ENCODE measurements around the gene ACD. TPM values are rescaled to one million over a fixed set of nuclear protein-coding genes. Genes with fewer than 3 reads are reported as not detected.
A peak's percentile ranks its signal among the peaks of the same experiment; 100 is the strongest.

Gene ACD
- total RNA-seq, 1 experiment from 2014 or later = 34.1 TPM

DNA sequence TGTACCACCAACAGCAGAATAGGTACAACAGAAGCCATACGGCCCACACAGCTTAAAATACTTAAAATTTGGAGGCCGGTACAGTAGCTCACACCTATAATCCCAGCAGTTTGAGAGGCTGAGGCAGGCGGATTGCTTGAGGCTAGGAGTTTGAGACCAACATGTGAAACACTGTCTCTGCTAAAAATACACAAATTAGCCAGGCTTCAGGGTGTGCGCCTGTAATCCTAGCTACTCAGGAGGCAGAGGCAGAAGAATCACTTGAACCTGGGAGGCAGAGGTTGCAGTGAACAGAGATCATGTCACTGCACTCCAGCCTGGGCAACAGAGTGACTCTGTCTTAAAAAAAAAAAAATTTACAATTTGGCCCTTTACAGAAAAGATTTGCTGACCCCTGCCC, 42.1 kb upstream of the ACD start:
- no peak overlapping the region for H2BK15ac ChIP-seq (ENCODE audit: low read depth, low read length)
- no peak overlapping the region for H3K23ac ChIP-seq (ENCODE audit: insufficient read length, low read depth, low read length)
- Mint-ChIP-seq H3K4me1 (peaks cover 3 to 4% of the 10 kb centered on the region in 2 experiments; a peak in 3 of 4 replicates), H3K36me3 (ENCODE audit: insufficient read depth in 1 of 3, low read depth in 3 of 3) (peaks cover 3 to 6% (median 5%) of the 10 kb centered on the region in 3 experiments; a peak in 4 of 7 replicates), H3K27me3 (ENCODE audit: low read depth) (no peaks in the 10 kb centered on the region), H3K4me3 (no peak overlapping the region), H3K27ac (0 out of 7 replicates have a peak overlapping the region, but pooled peaks of 1 of the 3 experiments have one; percentile 27), H3K9me3 (peaks cover 0 to 4% of the 10 kb centered on the region in 2 experiments; a peak in 2 of 5 replicates)
- no peak overlapping the region for H2AFZ ChIP-seq (ENCODE audit: low read length)
- H3K14ac ChIP-seq (ENCODE audit: insufficient read depth, low read length) = no peak overlapping the region
- no peak overlapping the region for H2BK120ac ChIP-seq (ENCODE audit: low read depth, low read length, poor library complexity, severe bottlenecking)
- DNase-seq = no peak
- no peaks in the 10 kb centered on the region for H4K20me1 ChIP-seq (ENCODE audit: control insufficient read depth, insufficient read depth, insufficient read length)
- H3K4me2 ChIP-seq (ENCODE audit: insufficient read depth, insufficient read length, low read length) = no peak overlapping the region
- no peak overlapping the region for H3K4ac ChIP-seq (ENCODE audit: low read depth, low read length)
- TF ChIP-seq, protein P1, sequence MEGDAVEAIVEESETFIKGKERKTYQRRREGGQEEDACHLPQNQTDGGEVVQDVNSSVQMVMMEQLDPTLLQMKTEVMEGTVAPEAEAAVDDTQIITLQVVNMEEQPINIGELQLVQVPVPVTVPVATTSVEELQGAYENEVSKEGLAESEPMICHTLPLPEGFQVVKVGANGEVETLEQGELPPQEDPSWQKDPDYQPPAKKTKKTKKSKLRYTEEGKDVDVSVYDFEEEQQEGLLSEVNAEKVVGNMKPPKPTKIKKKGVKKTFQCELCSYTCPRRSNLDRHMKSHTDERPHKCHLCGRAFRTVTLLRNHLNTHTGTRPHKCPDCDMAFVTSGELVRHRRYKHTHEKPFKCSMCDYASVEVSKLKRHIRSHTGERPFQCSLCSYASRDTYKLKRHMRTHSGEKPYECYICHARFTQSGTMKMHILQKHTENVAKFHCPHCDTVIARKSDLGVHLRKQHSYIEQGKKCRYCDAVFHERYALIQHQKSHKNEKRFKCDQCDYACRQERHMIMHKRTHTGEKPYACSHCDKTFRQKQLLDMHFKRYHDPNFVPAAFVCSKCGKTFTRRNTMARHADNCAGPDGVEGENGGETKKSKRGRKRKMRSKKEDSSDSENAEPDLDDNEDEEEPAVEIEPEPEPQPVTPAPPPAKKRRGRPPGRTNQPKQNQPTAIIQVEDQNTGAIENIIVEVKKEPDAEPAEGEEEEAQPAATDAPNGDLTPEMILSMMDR (conservative IDR thresholded peaks at IDR 0.05) = no peak
- H3K9ac ChIP-seq (ENCODE audit: extremely low read depth, insufficient read length, low read length) = no peak overlapping the region
- H3T11ph ChIP-seq (ENCODE audit: low read length) = no peak overlapping the region
- no peaks in the 10 kb centered on the region for H3K23me2 ChIP-seq (ENCODE audit: insufficient read length, low read depth, low read length, poor library complexity, severe bottlenecking)
- H2BK12ac ChIP-seq (ENCODE audit: insufficient read length, low read depth, low read length) = no peak overlapping the region
- H4K91ac ChIP-seq (ENCODE audit: insufficient read length, low read depth, low read length) = no peak overlapping the region
- H3K4me1 ChIP-seq (ENCODE audit: insufficient read depth, low read length) = no peaks in the 10 kb centered on the region
- no peak overlapping the region for H3K56ac ChIP-seq (ENCODE audit: insufficient read length, low read depth, low read length)
- H2BK20ac ChIP-seq (ENCODE audit: low read depth, low read length, poor library complexity, severe bottlenecking) = no peak overlapping the region
- no peak overlapping the region for H2AK5ac ChIP-seq (ENCODE audit: insufficient read length, low read length)
- H3K27me3 ChIP-seq (ENCODE audit: insufficient read depth, low read length) = no peaks in the 10 kb centered on the region
- H4K8ac ChIP-seq (replicated peaks; ENCODE audit: insufficient read length, low read depth, low read length) = no peak overlapping the region
- no peaks in the 10 kb centered on the region for H3K9me3 ChIP-seq (ENCODE audit: control insufficient read depth, low read depth, low read length)
- H3K27ac ChIP-seq (ENCODE audit: insufficient read length, low read depth, low read length) = no peak overlapping the region
- H3K79me1 ChIP-seq (ENCODE audit: insufficient read depth, low read depth, low read length, poor library complexity, severe bottlenecking) = peaks cover 3% of the 10 kb centered on the region
- H4K5ac ChIP-seq (ENCODE audit: insufficient read length, low read depth, low read length) = no peak overlapping the region
- H3K18ac ChIP-seq (ENCODE audit: insufficient read length, low read depth, low read length) = no peak overlapping the region
- WGBS (ENCODE audit: extremely low coverage, insufficient read length, low lambda C conversion rate) = no CpG with 5 or more reads among the region's 4 CpGs
- H3K79me2 ChIP-seq (ENCODE audit: insufficient read depth, low read length) = peaks cover 3% of the 10 kb centered on the region; the same call in 1 of the 2 replicates
- H2BK5ac ChIP-seq (ENCODE audit: insufficient read length, low read length) = no peak overlapping the region

Measured in H9 (cell line).